ENCODE results near the gene PABPC1L2B.
"Not testable (repeated sequence)": the region's sequence is repeated elsewhere in the genome, so short reads cannot be mapped to it uniquely, and the experiment has no call there.

PABPC1L2B gene

GRCh38 chrX:73002733-73003132, at the start of gene PABPC1L2B:
Gene PABPC1L2B, plus strand, starts transcription at chrX:73002939. Its CDS starts 704 bp downstream, at chrX:73003643.
- DNase-seq = not testable (repeated sequence)

- DNase-seq = not testable (repeated sequence)
Measured at GRCh38 chrX:72959971-72960370, 42.8 kb upstream of the PABPC1L2B start.

- DNase-seq = not testable (repeated sequence)
Measured at GRCh38 chrX:72971859-72972258, 30.9 kb upstream of the PABPC1L2B start.

- DNase-seq = not testable (repeated sequence)
Measured at GRCh38 chrX:72974885-72975284, 27.9 kb upstream of the PABPC1L2B start.

GRCh38 chrX:72980894-72981469, 21.8 kb upstream of the PABPC1L2B start:
- not testable (repeated sequence) for DNase-seq

- DNase-seq = not testable (repeated sequence)
Measured at GRCh38 chrX:73004032-73004431, 1.3 kb downstream of the PABPC1L2B start.

- no peak for DNase-seq
Measured at GRCh38 chrX:73021361-73022092, 18.8 kb downstream of the PABPC1L2B start.

- DNase-seq = not testable (repeated sequence)
Measured at GRCh38 chrX:73022093-73022445, 19.3 kb downstream of the PABPC1L2B start.

GRCh38 chrX:73028876-73029275, 26.1 kb downstream of the PABPC1L2B start:
- DNase-seq = no peak
